CD1c-positive myeloid dendritic cell (primary cell): ENCODE measurements around the gene PLK3.
"Not testable (repeated sequence)": the region's sequence is repeated elsewhere in the genome, so short reads cannot be mapped to it uniquely, and the experiment has no call there.

ENCODE experiments used
- DNase-seq: peaks from one replicate; pipeline ENCODE4 v3.0.0-alpha.2; 2016; ENCODE audit errors: extremely low spot score

Gene PLK3

DNA sequence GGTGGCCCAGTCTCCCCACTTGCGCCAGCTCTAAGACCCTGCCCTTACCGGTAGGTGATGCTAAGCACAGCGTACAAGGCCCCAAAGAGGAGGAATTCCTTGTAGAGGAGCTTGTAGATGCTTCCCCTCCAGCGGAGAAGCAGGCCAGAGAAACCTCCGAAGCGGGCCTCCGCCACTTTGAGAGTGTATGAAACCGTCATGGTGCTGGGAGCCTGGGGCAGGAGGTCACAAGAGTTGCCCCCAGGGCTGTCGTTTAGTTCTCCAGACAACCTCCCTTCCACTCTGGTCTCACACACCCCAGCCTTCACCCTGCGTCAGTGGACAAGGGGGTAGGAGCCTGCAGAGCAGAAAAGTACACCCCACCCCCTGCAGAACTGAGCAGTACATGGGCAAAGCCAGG, 12.7 kb upstream of the PLK3 start:
- DNase-seq: no peak

DNA sequence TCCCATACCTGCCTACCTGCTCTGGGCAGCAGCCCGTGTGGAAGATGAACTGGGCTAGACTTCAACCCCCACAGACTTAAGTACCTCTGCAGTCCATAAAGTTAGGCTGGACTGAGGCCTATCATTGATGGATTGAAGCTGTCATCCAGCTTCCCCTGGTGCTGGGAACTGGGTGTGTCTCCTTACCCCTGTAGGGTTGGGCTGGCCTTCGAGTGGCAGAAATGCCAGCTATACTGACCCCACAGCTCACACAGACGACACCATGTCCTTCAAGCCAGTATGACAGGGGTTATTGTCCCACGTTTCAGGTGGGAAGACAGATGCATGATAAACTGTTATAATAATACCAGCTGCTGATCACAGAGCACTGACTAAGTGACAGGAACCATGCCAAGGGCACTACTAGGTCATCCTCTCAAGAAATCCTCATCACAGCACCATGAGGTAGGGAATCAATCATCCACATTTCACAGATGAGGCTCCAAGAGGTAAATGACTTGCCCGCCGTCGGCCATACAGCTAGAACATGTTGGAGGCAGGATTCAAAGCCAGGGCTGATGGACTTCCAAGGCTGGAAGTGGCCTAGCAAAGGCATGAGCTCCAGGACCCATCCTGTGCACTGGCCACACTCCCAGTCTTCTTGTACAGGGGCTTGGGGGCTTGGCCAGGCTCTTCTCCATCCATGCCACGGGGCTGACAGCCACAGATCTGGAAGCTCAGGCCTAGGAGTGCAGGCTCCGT, 11.9 kb upstream of the PLK3 start, which contains the start of gene BEST4:
Gene BEST4 (minus strand): TSS at position 51 of the 741 bp plus-strand sequence. CDS start 465 bp downstream, outside the sequence.
- no peak for DNase-seq

DNA sequence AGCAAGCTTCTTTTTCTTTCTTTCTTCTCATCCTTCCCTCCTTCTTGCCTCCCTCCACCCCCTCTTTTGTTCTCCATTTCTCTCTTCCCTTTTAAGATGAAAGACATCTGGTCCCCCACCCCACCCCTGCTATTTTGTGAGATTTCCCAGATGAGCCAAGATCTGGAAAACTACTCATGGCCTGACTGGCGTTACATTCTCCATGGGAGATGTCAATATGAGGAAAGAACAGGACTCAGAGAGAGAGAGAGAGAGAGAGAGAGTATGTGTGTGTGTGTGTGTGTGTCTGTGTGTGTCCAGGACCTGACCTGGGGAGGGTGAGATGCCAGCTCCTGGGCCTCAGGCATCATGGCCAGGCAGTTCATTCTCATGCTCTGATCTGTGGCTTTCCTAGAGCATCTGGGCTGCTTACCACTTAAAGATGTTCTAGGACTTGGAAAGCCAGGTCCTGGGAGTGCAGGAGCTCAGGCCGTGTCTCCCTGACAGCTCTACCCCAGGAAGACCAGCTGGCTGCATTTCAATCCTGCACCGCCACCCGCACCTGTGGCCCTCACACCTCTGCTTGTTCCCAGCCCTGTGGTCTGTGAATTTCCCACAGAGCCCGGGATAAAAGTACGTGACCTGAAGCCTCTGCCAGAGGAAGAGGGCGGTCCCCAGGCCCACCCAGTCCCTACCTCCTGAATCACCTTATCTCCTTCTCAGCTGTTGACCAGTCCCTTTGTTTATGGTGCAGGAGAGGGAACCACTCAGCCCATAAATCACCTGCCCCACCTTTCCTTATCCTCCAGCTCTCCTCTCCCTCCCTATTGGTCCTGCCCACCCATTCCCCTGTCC, 9.0 kb upstream of the PLK3 start:
- no peak for DNase-seq

DNA sequence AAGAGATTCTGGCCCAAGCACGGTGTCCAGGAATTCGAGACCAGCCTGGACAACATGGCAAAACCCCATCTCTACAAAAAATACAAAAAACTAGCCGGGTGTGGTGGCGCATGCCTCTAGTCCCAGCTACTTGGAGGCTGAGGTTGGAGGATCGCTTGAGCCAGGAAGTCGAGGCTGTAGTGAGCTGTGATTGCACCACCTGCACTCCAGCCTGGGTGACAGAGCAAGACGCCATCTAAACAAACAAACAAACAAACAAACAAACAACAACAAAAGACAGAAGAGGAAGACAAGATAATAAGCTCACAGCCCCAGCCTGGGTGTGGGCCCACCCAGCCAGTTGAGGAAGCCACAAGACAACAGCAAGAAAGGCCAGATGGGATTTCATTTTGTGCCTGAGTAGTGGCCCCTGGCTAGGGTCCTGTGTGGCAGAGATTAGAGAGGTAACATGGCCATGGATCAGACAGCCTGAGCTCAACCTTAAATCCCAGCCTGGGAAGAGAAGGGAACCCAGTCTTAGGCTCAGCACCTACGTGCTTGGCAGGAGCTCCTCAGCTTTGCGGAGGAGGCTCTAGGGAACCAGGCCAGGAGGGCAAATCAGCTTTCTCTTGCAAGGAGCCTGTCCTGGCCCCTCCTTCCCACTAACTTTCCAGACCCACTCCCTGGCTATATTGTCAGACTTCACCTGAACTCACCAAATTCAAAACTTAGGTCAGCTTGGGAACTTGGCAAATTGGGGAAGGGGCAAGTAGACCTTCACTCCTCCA, 7.3 kb upstream of the PLK3 start:
- DNase-seq: no peak

DNA sequence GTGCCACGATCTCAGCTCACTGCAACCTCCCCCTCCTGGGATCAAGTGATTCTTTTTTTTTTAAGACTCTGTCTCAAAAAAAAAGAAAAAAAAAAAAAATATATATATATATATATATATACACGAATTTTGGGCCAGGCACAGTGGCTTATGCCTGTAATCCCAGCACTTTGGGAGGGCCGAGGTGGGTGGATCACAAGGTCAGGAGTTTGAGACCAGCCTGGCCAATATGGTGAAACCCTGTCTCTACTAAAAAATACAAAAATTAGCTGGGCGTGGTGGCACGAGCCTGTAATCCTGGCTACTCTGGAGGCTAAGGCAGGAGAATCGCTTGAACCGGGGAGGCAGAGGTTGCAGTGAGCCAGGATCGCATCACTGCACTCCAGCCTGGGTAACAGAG, 2.3 kb upstream of the PLK3 start:
- DNase-seq: not testable (repeated sequence)

DNA sequence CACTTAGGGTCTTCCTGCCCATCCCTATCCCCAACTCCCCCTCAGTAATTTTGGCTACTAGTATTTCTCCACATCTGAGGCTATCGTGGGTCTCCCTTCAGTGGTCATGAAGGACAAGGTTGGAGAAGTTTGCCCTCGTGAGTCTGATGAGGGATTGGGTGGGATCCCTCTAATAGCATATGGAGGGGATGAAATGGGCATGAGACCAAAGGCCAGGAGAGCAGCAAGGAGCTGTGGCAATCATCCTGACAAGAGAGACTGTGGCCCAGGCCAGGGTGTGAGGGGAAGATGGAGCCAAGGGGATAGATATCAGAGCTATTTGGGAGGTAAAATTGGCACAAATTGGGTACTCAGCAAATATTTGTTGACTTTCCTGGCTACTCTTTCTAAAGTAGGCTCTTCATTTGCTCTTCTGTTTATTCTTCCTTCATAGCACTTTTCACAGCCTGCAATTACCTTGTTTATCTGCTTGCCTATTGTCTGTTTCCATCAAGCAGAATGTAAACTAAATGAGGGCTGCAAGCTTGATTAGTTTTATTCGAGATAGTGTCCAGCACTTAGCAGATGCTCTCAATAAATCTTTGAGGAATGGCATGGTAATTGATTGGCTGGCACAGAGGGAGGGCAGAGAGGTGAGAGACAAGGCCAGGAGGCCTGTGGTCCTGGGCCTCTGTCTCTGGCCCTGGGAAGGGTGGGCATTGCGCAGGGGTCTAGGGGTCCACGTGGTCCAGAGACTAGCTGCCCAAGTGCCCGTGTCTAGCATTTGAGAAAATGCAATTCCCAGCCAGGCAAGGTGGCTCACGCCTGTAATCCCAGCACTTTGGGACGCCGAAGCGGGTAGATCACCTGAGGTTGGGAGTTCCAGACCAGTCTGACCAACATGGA, 1.5 kb upstream of the PLK3 start:
- DNase-seq: no peak

DNA sequence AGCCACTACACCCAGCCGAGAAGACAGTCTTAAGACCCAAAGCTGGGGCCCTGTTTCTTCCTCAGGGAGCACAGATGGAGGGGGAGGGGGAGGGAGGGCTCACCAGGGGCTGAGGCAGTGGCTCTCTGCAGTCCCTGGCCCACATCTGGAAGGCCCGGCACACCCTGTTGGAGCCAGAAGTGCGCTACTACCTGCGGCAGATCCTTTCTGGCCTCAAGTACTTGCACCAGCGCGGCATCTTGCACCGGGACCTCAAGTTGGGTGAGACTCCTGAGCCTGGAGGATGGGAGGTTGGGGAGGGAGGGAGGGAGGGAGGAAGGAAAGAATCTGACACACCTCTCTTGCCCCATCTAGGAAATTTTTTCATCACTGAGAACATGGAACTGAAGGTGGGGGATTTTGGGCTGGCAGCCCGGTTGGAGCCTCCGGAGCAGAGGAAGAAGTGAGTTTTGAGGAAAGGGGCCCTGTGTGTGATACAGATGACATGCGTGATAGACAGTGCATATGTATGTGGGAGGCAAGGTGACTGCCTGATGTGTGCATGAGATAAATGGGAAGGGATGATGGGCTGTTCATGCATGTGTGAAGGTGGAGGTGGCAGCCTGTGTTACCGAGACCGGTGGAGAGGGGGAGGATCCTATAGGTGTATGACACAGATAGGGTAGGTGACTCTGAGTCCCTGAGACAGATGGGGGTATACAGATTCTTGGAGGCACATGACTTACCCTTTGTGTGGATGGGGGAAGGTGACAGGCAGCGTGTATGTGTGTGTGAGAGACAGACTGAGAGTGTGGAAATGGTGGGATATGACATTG, 1.5 kb downstream of the PLK3 start:
- peak; percentile 52 for DNase-seq

DNA sequence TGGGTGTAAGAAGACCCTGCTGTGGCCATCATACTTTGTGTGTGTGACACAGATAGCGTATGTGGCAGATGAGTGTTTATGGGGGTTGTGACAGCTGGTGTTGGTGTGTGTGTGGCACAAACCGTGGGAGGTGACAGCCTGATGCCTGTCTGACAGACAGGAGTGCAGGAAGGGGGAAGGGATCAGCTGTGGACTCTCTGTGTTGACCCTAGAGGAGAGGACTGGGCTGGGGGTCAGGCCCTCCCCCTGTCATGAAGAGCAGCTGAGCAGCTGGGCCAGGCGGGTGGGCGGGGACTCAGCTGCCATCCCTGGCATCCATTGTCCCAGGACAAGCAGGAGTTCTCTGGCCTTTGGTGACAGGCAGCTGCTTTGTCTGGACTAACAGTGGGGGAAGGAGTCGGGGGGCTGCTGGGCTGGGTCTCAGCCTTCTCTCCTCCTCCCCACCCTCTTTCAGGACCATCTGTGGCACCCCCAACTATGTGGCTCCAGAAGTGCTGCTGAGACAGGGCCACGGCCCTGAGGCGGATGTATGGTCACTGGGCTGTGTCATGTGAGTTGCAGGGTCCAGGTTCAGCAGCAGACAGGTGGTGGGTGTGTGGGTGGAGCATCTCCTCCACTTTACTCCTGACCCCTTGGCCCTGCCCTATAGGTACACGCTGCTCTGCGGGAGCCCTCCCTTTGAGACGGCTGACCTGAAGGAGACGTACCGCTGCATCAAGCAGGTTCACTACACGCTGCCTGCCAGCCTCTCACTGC, 2.3 kb downstream of the PLK3 start:
- DNase-seq: no peak

DNA sequence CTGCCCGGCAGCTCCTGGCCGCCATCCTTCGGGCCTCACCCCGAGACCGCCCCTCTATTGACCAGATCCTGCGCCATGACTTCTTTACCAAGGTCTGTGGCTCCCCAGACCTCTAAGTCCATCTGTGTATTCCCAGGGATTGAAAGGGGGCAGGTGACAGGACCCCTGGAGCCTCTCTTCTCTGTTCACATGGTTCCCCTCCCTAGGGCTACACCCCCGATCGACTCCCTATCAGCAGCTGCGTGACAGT, 2.8 kb downstream of the PLK3 start:
- DNase-seq: no peak

DNA sequence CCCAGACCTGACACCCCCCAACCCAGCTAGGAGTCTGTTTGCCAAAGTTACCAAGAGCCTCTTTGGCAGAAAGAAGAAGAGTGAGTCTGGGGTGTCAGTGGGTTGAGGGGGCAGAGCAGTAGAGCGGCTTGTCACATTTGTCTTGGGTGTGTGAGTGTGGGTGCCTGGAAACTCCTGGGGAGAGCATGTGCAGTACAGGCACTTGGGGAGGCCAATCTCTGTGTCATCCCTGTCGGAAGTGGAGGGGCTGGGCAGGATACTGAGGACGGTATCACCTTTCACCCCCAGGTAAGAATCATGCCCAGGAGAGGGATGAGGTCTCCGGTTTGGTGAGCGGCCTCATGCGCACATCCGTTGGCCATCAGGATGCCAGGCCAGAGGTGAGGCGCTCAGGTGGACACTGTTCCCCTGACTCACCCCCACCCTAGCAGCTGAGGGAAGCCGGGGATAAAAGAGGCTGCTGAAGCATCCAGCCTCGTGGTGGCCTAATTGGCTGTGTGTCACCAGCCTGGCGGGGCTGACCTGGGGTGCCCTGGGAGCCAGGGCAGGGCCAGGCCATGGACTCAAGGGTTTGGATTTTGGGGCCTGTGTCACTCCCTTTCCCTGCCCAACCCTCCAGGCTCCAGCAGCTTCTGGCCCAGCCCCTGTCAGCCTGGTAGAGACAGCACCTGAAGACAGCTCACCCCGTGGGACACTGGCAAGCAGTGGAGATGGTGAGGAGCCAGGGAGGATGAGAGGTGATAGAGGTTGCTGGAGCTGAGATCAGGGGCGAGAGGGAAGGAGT, 3.3 kb downstream of the PLK3 start:
- no peak for DNase-seq

DNA sequence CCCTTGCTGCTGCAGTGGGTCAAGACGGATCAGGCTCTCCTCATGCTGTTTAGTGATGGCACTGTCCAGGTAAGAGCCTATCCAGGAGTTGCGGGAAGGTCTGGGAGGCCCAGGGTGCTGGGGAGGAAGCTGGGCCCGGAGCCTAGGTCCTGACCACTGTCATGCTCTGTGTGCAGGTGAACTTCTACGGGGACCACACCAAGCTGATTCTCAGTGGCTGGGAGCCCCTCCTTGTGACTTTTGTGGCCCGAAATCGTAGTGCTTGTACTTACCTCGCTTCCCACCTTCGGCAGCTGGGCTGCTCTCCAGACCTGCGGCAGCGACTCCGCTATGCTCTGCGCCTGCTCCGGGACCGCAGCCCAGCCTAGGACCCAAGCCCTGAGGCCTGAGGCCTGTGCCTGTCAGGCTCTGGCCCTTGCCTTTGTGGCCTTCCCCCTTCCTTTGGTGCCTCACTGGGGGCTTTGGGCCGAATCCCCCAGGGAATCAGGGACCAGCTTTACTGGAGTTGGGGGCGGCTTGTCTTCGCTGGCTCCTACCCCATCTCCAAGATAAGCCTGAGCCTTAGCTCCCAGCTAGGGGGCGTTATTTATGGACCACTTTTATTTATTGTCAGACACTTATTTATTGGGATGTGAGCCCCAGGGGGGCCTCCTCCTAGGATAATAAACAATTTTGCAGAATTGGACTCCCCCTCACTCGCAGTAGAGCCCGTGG, 5.3 kb downstream of the PLK3 start:
- no peak for DNase-seq

DNA sequence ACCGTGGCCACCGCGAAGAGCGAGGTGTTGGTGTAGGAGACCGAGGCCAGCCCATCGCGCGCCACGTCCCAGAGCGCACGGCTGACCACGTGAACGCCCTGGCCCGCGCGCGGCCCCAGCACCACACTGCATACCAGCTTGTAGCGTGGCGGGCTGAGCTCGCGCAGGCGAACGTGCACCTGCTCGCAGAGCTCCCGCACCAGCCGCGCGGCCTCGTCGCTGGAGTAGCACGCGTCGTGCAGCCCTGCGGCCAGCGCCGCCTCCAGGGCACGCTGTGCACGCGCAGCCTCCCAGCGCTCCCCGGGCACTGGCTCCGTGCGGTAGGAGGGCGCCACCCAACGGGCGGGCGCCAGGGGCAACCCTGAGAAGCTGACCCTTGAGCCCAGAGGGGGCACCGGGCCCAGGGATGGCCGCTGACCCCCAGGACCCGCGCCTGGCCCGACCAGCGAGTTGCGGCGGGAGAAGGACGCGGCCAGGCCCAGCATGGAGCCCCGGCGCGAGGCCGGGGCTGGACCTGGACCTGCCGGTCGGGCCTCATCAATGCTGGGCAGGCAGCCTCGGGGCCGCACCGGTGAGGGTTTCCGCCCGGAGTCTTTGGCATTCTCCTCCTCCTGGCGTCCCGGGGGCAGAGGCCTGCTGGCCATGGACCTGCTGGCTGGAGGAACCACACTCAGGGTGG, 6.0 kb downstream of the PLK3 start:
- no peak for DNase-seq

DNA sequence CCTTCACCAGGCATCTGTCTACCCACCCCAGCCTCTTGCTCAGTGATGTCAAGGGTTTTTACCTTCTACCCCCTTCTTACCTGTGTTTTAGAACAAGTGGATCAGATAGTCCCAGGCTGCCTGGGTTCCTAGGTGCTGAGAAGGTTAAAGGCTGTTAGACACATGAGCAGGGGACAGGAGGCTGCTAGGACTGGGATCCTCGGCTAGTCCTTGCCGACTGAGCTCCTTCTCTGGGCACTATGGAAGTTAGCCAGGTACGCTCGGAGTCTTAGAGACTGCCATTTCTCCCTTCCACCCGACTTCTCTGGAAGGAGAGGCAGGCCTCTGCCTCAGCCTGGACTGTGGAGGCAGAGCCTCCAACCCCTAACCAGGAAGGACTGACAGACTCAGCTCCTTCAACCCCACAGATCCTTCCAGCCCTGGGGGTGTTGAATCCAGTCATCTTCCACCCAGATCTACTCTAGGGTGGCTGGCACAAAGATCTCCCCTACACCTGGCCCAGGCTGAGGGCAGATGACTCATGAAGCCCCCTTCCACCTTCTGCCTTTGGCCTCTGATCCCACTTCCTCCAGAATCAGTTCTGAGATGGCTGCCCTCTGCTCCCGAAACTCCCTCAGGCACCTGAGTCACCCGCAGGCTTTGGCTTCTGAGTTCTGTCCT, 6.7 kb downstream of the PLK3 start, which contains the start of gene DYNLT4:
Gene DYNLT4 (minus strand): TSS at position 648 of the 660 bp plus-strand sequence. CDS start 683 bp downstream, outside the sequence.
- no peak for DNase-seq

DNA sequence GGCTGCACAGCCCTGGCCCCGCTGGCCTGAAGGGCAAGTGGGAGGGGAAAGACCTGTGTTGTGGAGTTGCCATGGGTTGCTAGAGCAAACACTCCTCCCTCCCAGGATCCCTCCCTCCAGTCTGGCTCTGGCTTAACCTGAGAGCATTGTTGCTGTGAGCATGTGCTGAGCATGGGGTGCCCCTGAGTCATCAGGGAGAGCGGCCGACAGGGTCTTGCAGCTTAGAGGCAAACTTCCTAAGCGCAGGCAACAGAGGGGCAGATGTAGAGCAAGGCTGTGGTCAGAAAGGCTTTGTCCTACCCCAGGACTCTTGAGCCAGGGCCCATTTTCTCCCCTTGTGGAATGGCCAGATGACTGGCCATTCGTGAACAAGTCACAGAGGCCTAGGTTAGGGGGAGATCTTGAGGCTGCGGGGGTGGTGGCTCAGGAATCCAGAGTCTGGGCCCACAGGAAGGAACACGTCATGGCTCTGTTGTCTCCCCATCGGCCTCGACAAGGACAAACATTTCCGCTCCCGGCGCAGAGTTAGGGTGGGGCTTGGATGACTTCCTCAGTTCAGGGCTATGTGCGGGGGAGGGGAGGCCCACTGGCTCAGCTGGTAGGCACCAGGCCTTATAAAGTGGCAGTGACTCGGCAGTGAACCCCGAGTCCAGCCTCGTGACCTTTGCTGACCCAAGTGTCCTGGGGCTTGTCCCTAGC, 7.3 kb downstream of the PLK3 start:
- DNase-seq: peak; percentile 97

DNA sequence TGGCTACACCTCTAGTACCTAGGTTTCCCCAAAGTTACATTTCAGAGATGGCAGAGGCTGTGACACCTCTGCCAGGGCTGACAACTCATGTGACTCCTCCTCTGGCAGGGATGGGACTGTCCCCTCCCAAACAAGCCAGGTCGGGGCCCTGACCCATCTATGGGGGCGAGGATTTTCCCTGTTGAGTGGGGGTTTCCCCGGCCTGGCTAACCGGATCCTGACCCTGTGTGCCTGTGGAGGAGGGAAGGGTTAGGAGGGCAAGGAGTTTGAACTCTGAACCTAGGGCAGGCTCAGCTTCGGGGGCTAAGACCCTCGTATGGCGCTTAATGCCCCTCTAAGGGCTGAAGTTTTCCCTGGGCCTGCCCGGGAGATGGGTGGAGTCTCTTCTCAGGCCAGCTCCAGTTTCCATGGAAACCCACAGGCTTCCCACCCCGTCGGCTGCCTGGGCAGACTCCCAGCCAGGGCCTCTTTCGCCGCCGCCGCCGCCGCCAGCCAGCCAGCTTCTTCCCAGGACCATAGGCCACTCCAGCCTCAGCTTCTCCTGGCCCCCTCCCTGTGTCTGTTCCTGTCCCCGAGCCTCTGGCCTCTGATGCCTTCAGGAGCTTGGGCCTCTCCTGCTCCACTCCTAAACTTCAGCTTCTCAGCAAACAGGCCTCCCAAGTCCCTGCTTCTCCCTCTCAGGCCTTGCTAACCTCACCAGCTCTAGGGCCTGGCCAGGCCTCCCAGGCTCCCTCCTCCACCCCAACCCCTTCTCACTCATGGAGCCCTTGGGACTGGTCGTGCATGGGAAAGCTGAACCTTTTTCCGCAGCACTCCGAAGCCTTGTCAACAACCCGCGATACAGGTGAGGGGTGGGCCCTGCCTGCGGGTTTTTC, 8.1 kb downstream of the PLK3 start, which contains the start of gene BTBD19:
Gene BTBD19 (plus strand): TSS at position 461 of the 875 bp plus-strand sequence. CDS start 298 bp downstream, at position 759.
- no peak for DNase-seq
